ENCODE measurements around the gene TMEM158.

Gene TMEM158

DNA sequence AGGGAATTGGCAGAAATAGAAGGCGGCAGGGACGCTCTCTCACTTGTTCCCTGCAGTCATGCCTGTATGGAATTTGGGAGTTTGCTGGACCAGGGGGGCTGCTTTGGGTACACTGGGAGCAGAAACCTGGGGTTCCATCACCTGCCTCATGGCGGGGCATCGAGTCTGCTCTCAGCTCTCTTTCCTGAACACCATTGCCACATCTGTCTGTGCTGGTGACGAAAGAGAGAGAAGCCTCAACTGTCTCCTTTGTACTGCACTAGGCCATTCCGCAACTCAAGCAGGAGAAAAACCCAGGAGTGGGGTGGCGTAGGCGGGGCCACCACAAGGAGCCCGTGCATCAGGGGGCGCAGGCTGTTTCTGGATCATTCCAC, 14.0 kb downstream of the TMEM158 start:
- no peak for DNase-seq (ENCODE audit: low read depth)
- no peak overlapping the region for H3K4me3 ChIP-seq (ENCODE audit: low read length)
- TF ChIP-seq, protein P1, sequence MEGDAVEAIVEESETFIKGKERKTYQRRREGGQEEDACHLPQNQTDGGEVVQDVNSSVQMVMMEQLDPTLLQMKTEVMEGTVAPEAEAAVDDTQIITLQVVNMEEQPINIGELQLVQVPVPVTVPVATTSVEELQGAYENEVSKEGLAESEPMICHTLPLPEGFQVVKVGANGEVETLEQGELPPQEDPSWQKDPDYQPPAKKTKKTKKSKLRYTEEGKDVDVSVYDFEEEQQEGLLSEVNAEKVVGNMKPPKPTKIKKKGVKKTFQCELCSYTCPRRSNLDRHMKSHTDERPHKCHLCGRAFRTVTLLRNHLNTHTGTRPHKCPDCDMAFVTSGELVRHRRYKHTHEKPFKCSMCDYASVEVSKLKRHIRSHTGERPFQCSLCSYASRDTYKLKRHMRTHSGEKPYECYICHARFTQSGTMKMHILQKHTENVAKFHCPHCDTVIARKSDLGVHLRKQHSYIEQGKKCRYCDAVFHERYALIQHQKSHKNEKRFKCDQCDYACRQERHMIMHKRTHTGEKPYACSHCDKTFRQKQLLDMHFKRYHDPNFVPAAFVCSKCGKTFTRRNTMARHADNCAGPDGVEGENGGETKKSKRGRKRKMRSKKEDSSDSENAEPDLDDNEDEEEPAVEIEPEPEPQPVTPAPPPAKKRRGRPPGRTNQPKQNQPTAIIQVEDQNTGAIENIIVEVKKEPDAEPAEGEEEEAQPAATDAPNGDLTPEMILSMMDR (conservative IDR thresholded peaks at IDR 0.05; ENCODE audit: low read length): no peak

DNA sequence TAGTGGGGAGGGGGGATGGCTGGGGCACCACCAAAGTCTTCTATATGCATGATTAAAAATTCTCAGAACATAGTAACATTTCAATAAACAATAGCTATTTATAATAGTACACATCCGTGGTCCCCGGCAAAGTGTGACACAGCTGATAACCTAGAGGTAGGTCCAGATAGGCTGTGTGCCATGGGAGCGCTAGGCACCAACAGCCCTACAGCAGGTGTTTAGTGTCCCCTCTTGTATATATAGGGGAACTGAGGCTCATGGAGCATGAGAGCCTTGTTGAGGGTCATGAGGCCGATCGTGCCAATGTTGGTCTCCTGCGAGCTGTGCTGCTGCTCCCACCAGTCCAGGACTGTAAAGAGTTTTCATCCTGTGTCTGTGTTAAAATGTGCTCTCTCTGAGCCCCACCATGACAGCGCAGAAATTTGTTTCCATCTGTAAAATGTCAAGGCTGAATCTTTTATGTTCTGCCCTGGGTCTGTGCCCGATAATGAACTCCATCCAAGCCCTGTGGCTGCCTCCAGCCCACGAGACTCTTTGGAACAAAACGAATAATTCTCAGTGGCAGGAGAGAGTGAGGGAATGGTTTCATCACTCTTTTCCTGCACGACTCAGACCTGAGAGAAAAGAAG, 14.5 kb downstream of the TMEM158 start:
- no peak overlapping the region for H3K4me3 ChIP-seq (ENCODE audit: low read length)
- DNase-seq (ENCODE audit: low read depth): peak; percentile 66
- TF ChIP-seq, protein P1 (conservative IDR thresholded peaks at IDR 0.05; ENCODE audit: low read length): no peak

DNA sequence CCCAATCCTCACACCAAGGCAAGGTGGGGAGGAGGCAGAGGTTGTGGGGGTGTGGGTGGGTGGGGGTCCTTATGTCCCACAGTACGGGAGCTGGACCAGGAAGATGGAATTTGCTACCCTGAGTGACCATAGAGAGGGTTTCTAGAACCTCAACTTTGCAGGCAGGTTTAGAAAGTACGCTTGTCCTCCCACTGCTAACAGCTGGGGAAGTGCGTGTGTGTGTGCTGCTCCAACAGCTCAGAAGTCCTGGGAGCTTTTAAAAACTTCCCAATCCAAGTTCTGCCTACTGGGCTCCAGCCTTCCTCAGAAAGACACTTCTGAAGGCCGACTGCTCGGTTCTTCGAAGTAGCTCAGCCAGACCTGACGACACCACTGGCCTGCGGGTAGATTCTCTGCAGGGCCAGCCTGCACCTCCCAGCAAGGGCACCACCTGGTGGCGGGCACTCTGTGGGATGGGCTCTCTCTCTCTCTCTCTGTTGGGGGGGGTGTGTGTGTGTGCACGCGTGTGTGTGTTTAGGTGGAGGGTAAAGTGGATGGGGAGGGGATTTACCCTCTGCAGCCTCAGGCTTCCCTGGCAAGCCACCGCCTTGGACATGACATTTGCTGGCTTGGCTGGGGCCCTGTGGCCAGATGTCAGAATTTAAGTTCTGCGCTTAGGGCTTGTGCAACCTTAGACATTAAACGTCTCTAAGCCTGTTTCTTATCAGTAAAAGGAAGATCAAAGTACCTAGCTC, 15.6 kb downstream of the TMEM158 start:
- H3K4me3 ChIP-seq (ENCODE audit: low read length): no peak overlapping the region
- TF ChIP-seq, protein P1 (conservative IDR thresholded peaks at IDR 0.05; ENCODE audit: low read length): peak; percentile 87
- peak; percentile 85 for DNase-seq (ENCODE audit: low read depth)

DNA sequence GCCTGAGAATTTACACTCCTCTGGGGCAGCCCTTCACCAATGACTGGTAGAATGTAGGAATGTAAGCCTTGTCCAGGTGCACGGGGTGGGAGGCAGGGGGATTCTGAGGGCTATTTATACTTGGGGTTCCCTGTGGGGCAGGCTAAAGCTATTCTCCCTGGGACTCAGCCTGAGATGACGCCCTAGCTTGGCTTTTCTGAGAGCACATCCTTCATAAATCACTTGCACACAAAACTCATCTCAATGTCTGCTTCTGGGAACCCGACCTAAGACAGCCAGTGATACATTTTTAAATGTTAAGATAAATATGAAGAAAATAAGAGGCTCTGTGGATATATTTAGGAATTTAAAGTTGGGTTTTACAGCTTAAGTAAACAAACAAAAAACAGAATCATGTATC, 16.6 kb downstream of the TMEM158 start:
- no peak for DNase-seq (ENCODE audit: low read depth)
- TF ChIP-seq, protein P1 (conservative IDR thresholded peaks at IDR 0.05; ENCODE audit: low read length): no peak
- no peak overlapping the region for H3K4me3 ChIP-seq (ENCODE audit: low read length)

DNA sequence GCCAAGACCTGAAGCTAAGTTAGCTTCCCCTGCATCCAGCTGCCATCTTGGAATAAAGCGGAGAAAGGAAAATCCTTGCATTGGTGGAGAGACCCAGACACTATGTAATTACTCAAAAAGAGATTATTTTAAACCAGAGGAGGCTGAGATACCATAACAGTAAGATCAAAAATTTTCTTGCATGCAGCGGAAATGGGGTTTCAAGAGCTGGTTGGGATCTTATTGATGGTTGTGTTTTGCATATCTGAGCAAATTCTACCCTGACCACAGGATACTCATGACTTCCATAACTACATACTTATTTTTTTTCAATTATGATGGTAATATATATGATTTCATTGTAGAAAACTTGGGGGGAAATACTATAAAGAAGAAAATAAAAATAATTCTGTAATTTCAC, 17.5 kb downstream of the TMEM158 start:
- DNase-seq (ENCODE audit: low read depth): no peak
- H3K4me3 ChIP-seq (ENCODE audit: low read length): no peak overlapping the region
- TF ChIP-seq, protein P1 (conservative IDR thresholded peaks at IDR 0.05; ENCODE audit: low read length): no peak

DNA sequence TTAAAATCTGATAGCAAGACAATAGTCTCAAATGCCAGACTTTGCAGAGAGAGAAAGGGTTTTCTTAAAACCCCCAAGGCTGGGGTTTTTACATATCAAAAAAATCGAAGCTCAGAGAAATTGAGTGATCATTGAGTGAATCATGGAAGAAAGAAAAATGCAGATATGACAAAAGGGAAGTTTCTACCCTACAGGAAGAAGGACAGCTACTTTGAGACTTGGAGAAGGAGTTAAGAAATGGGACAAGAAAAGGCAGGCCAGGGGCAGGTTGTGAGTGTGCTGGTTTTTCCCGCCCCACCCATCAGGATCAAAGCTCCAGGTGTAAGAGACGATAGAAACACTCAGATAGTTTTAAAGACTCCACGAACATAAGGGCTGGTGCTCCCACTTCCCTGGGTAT, 18.6 kb downstream of the TMEM158 start:
- TF ChIP-seq, protein P1 (conservative IDR thresholded peaks at IDR 0.05; ENCODE audit: low read length): no peak
- no peak overlapping the region for H3K4me3 ChIP-seq (ENCODE audit: low read length)
- DNase-seq (ENCODE audit: low read depth): no peak

DNA sequence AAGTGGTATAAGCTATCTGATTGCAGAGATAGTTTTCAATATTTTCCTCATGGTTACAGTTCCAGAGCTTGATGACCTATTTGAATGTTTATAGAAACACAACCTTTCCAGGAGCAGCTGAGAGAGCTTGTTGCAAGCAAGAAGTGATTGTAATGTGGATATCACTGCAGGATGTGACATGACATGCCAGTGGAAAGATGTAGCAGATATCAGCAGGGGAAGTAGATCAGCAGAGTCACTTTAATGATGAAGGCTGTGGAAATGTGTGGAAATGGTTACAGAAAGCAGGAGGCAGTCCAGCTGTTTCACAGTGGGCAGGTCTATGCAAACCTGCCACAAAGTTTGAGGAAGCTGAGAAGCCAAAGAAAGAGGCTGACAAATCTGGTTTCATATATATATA, 21.0 kb downstream of the TMEM158 start:
- no peak overlapping the region for H3K4me3 ChIP-seq (ENCODE audit: low read length)
- peak; percentile 32 for DNase-seq (ENCODE audit: low read depth)
- TF ChIP-seq, protein P1 (conservative IDR thresholded peaks at IDR 0.05; ENCODE audit: low read length): no peak
